CD8-positive, alpha-beta memory T cell (primary cell): ENCODE results near the gene CYGB. TPM values are rescaled to one million over a fixed set of nuclear protein-coding genes. Genes with fewer than 3 reads are reported as not detected.

Experiments used
- CTCF ChIA-PET: fragments of 350-600 bp; sonication (Branson Sonifier 250); formaldehyde crosslinking; loops from one replicate; lab custom pipeline; 2021; ENCODE audit warnings: antibody characterized with exemption; lab: Charles Lee
- POLR2A ChIA-PET: fragments of 350-600 bp; sonication (Branson Sonifier 250); formaldehyde crosslinking; loops from one replicate; lab custom pipeline; 2021; ENCODE audit warnings: antibody characterized with exemption; lab: Charles Lee
- DNase-seq, 5 donors: peaks; one replicate each; pipeline versions ENCODE4 v3.0.0 to v3.0.0-alpha.2; 2020 to 2022; ENCODE audit warnings: mixed read lengths in 1 of 5
- H3K27ac ChIP-seq: one replicate; pipeline ENCODE4 v1.7.0; 2013; ENCODE audit warnings: low read depth, mild to moderate bottlenecking, low read length, moderate library complexity
- H3K27me3 ChIP-seq: 2 replicates; pipeline ENCODE4 v1.7.0; 2013; ENCODE audit warnings: low read length, mild to moderate bottlenecking; ENCODE audit not compliant: insufficient read depth, poor library complexity, severe bottlenecking
- H3K36me3 ChIP-seq: 2 replicates; pipeline ENCODE4 v1.7.0; 2013; ENCODE audit warnings: mild to moderate bottlenecking, low read length, moderate library complexity; ENCODE audit not compliant: insufficient read depth
- H3K4me1 ChIP-seq: 2 replicates; pipeline ENCODE4 v1.7.0; 2013; ENCODE audit warnings: mild to moderate bottlenecking, low read length, moderate library complexity; ENCODE audit not compliant: insufficient read depth
- H3K4me3 ChIP-seq: 2 replicates; pipeline ENCODE4 v1.7.0; 2013; ENCODE audit warnings: mild to moderate bottlenecking, low read length
- H3K9me3 ChIP-seq: 2 replicates; pipeline ENCODE4 v1.7.0; 2013; ENCODE audit warnings: mild to moderate bottlenecking, low read length
- H3K27ac Mint-ChIP-seq, 8 donors: one replicate each; pipeline ENCODE4 v1.8.0; 2020 to 2021; ENCODE audit warnings: mixed read lengths in 8 of 8, mild to moderate bottlenecking in 6 of 8, inconsistent platforms in 3 of 8, moderate library complexity in 3 of 8
- H3K27me3 Mint-ChIP-seq, 2 donors: one replicate each; pipeline ENCODE4 v1.8.0; 2020 to 2021; ENCODE audit warnings: mixed read lengths in 2 of 2, mild to moderate bottlenecking in 1 of 2, moderate library complexity in 1 of 2
- H3K36me3 Mint-ChIP-seq, 3 donors: one replicate each; pipeline ENCODE4 v1.8.0; 2020 to 2021; ENCODE audit warnings: mixed read lengths in 3 of 3, inconsistent platforms in 1 of 3, mild to moderate bottlenecking in 1 of 3
- H3K4me1 Mint-ChIP-seq, 3 donors: one replicate each; pipeline ENCODE4 v1.8.0; 2020 to 2021; ENCODE audit warnings: mixed read lengths in 3 of 3, inconsistent platforms in 1 of 3, mild to moderate bottlenecking in 1 of 3
- H3K4me3 Mint-ChIP-seq, 7 donors: one replicate each; pipeline ENCODE4 v1.8.0; 2020 to 2021; ENCODE audit warnings: mixed read lengths in 7 of 7, mild to moderate bottlenecking in 6 of 7, moderate library complexity in 4 of 7, inconsistent platforms in 2 of 7
- H3K9me3 Mint-ChIP-seq, 5 donors: one replicate each; pipeline ENCODE4 v1.8.0; 2020 to 2022; ENCODE audit warnings: mixed read lengths in 5 of 5, mild to moderate bottlenecking in 3 of 5, moderate library complexity in 2 of 5, inconsistent platforms in 1 of 5
- polyA plus RNA-seq: library from polyadenylated mRNA; unstranded; fragments of 300-500 nt; fragmentation: Illumina TruSeq; gene quantifications from one replicate; pipeline ENCODE4 v1.2.3, GENCODE V29; 2021
- total RNA-seq, 2 experiments: library from RNA; stranded (reverse); gene quantifications; one replicate each; pipeline ENCODE4 v1.2.3, GENCODE V29; 2021

Gene CYGB
- total RNA-seq: not detected
- polyA plus RNA-seq: 0.23 TPM

GRCh38 chr17:76537578-76538280, at the start of gene CYGB:
TSS of gene CYGB (minus strand) at chr17:76537709. CDS start at chr17:76537542, 167 bp downstream.
- POLR2A ChIA-PET: interaction anchor here (0.6 kb wide), 1 partner anchor 52 kb away, joined by 6 read pairs; no protein-coding TSS in a partner anchor
- peaks cover 1 to 15% (median 6%) of the 10 kb centered on the region in 3 donors for H3K4me1 Mint-ChIP-seq

GRCh38 chr17:76586741-76587487, 49.4 kb upstream of the CYGB start:
- POLR2A ChIA-PET: interaction anchor here (1.2 to 1.5 kb wide), 2 partner anchors 29 to 64 kb away, joined by 4 read pairs; no protein-coding TSS in a partner anchor

More at GRCh38 chr17:76537578-76538280, at the start of gene CYGB:
- H3K4me3 ChIP-seq: no peak within 1 kb of the TSS
- Mint-ChIP-seq H3K27ac (peak within 1 kb of the TSS in 1 of 8 donors; percentile 19), H3K9me3 (no peaks in the 10 kb centered on the region), H3K4me3 (peak within 1 kb of the TSS in 1 of 7 donors; percentile 39), H3K36me3 (no peaks in the 10 kb centered on the region), H3K27me3 (peaks cover 17 to 28% of the 10 kb centered on the region in 2 donors)
- no peaks in the 10 kb centered on the region for H3K36me3 ChIP-seq
- no peak within 1 kb of the TSS for H3K27ac ChIP-seq
- H3K27me3 ChIP-seq: peaks cover 22% of the 10 kb centered on the region
- no peaks in the 10 kb centered on the region for H3K4me1 ChIP-seq
- CTCF ChIA-PET: interaction anchor here (1.3 to 3.4 kb wide), 2 partner anchors 15 to 86 kb away, joined by 3 to 10 read pairs; no protein-coding TSS in a partner anchor
- DNase-seq: peak in 1 of 5 donors; percentile 52
- no peaks in the 10 kb centered on the region for H3K9me3 ChIP-seq

GRCh38 chr17:76585649-76586593, 48.4 kb upstream of the CYGB start, which contains the start of gene ST6GALNAC2:
TSS of gene ST6GALNAC2 (minus strand) at chr17:76585860. CDS start at chr17:76585808, 52 bp downstream.
- peak within 1 kb of the TSS; percentile 67 to 88 (median 75) for H3K4me3 Mint-ChIP-seq
- H3K36me3 ChIP-seq: no peaks in the 10 kb centered on the region
- POLR2A ChIA-PET: interaction anchor here (0.8 to 1.5 kb wide), 5 partner anchors 28 to 63 kb away, joined by 3 to 4 read pairs (median 3); no protein-coding TSS in a partner anchor
- CTCF ChIA-PET: interaction anchor here (0.7 to 3.6 kb wide), 15 partner anchors 9 to 119 kb away, joined by 3 to 22 read pairs (median 4); partner anchors contain the start of gene AANAT
- H3K4me1 ChIP-seq: peaks cover 10% of the 10 kb centered on the region
- peak within 1 kb of the TSS; percentile 39 for H3K4me3 ChIP-seq
- H3K27me3 Mint-ChIP-seq: peaks cover 43 to 48% of the 10 kb centered on the region in 2 donors
- H3K36me3 Mint-ChIP-seq: peaks cover 0 to 13% (median 2%) of the 10 kb centered on the region in 3 donors
- H3K27ac Mint-ChIP-seq: peak within 1 kb of the TSS in 2 of 8 donors; percentile 43 to 87
- no peak within 1 kb of the TSS for H3K27ac ChIP-seq
- H3K9me3 Mint-ChIP-seq: no peaks in the 10 kb centered on the region
- DNase-seq: peak; percentile 18 to 74 (median 41)
- H3K27me3 ChIP-seq: peaks cover 16% of the 10 kb centered on the region
- no peaks in the 10 kb centered on the region for H3K9me3 ChIP-seq
- peaks cover 0 to 24% (median 9%) of the 10 kb centered on the region in 3 donors for H3K4me1 Mint-ChIP-seq

More at GRCh38 chr17:76586741-76587487, 49.4 kb upstream of the CYGB start:
- no peak for DNase-seq
- H3K4me1 ChIP-seq: peaks cover 10% of the 10 kb centered on the region
- peaks cover 43 to 51% of the 10 kb centered on the region in 2 donors for H3K27me3 Mint-ChIP-seq
- CTCF ChIA-PET: interaction anchor here (0.7 to 3.6 kb wide), 11 partner anchors 8 to 95 kb away, joined by 3 to 22 read pairs (median 5); no protein-coding TSS in a partner anchor
- no peaks in the 10 kb centered on the region for H3K36me3 ChIP-seq
- H3K4me1 Mint-ChIP-seq: peaks cover 0 to 24% (median 9%) of the 10 kb centered on the region in 3 donors
- H3K9me3 ChIP-seq: no peaks in the 10 kb centered on the region
- peaks cover 16% of the 10 kb centered on the region for H3K27me3 ChIP-seq
- no peak overlapping the region for H3K4me3 ChIP-seq
- no peaks in the 10 kb centered on the region for H3K9me3 Mint-ChIP-seq
- peak overlapping the region in 3 of 8 donors; percentile 19 to 84 (median 39) for H3K27ac Mint-ChIP-seq
- peak overlapping the region; percentile 32 to 84 (median 65) for H3K4me3 Mint-ChIP-seq
- peaks cover 0 to 13% (median 2%) of the 10 kb centered on the region in 3 donors for H3K36me3 Mint-ChIP-seq
- H3K27ac ChIP-seq: no peak overlapping the region

- CTCF ChIA-PET: interaction anchor here (0.7 to 3.6 kb wide), 13 partner anchors 17 to 128 kb away, joined by 3 to 22 read pairs (median 5); partner anchors contain the start of gene AANAT
- Histone ChIP-seq H3K27me3 (peaks cover 16% of the 10 kb centered on the region), H3K9me3 (no peaks in the 10 kb centered on the region), H3K27ac (no peak overlapping the region), H3K4me3 (peak overlapping the region; percentile 39), H3K4me1 (peaks cover 10% of the 10 kb centered on the region), H3K36me3 (no peaks in the 10 kb centered on the region)
- Mint-ChIP-seq H3K4me1 (peaks cover 0 to 24% (median 9%) of the 10 kb centered on the region in 3 donors), H3K9me3 (no peaks in the 10 kb centered on the region), H3K4me3 (peak overlapping the region; percentile 67 to 88 (median 74)), H3K27me3 (peaks cover 42 to 43% of the 10 kb centered on the region in 2 donors), H3K27ac (peak overlapping the region in 2 of 8 donors; percentile 43 to 87), H3K36me3 (peaks cover 0 to 13% (median 2%) of the 10 kb centered on the region in 3 donors)
- peak in 1 of 5 donors; percentile 10 for DNase-seq
- POLR2A ChIA-PET: interaction anchor here (1.0 to 1.5 kb wide), 3 partner anchors 13 to 62 kb away, joined by 3 to 4 read pairs (median 4); no protein-coding TSS in a partner anchor
These were observed 47.6 kb upstream of the CYGB start for GRCh38 chr17:76585033-76585648.

GRCh38 chr17:76584427-76585032, 47.0 kb upstream of the CYGB start:
- Mint-ChIP-seq H3K9me3 (no peaks in the 10 kb centered on the region), H3K27me3 (peaks cover 39 to 42% of the 10 kb centered on the region in 2 donors), H3K27ac (peak overlapping the region in 3 of 8 donors; percentile 43 to 87 (median 51)), H3K4me3 (peak overlapping the region; percentile 67 to 88 (median 74)), H3K36me3 (peaks cover 0 to 11% (median 2%) of the 10 kb centered on the region in 3 donors), H3K4me1 (peaks cover 0 to 24% (median 9%) of the 10 kb centered on the region in 3 donors)
- Histone ChIP-seq H3K4me1 (peaks cover 10% of the 10 kb centered on the region), H3K27ac (no peak overlapping the region), H3K9me3 (no peaks in the 10 kb centered on the region), H3K36me3 (no peaks in the 10 kb centered on the region), H3K4me3 (no peak overlapping the region), H3K27me3 (peaks cover 16% of the 10 kb centered on the region)
- no peak for DNase-seq
- POLR2A ChIA-PET: interaction anchor here (1.0 to 1.5 kb wide), 2 partner anchors 12 to 26 kb away, joined by 3 to 4 read pairs; no protein-coding TSS in a partner anchor
- CTCF ChIA-PET: interaction anchor here (1.2 to 3.6 kb wide), 7 partner anchors 17 to 129 kb away, joined by 4 to 22 read pairs (median 6); no protein-coding TSS in a partner anchor

- CTCF ChIA-PET: no interaction called here
- H3K27ac ChIP-seq: no peak overlapping the region
- H3K36me3 ChIP-seq: no peaks in the 10 kb centered on the region
- peaks cover 10% of the 10 kb centered on the region for H3K4me1 ChIP-seq
- no peak overlapping the region for H3K27ac Mint-ChIP-seq
- peak overlapping the region in 1 of 7 donors; percentile 33 for H3K4me3 Mint-ChIP-seq
- no peak overlapping the region for H3K4me3 ChIP-seq
- H3K4me1 Mint-ChIP-seq: peaks cover 0 to 24% (median 9%) of the 10 kb centered on the region in 3 donors
- H3K27me3 Mint-ChIP-seq: peaks cover 22 to 26% of the 10 kb centered on the region in 2 donors
- no peaks in the 10 kb centered on the region for H3K36me3 Mint-ChIP-seq
- peaks cover 16% of the 10 kb centered on the region for H3K27me3 ChIP-seq
- POLR2A ChIA-PET: interaction anchor here (0.6 kb wide), 1 partner anchor 810 kb away, joined by 4 read pairs; no protein-coding TSS in a partner anchor
- H3K9me3 Mint-ChIP-seq: no peaks in the 10 kb centered on the region
- no peaks in the 10 kb centered on the region for H3K9me3 ChIP-seq
- DNase-seq: no peak
These were observed 45.2 kb upstream of the CYGB start for GRCh38 chr17:76582660-76583059.
